ENCODE results near the gene PLCXD1.
"Not testable (repeated sequence)": the region's sequence is repeated elsewhere in the genome, so short reads cannot be mapped to it uniquely, and the experiment has no call there.

Gene PLCXD1

DNA sequence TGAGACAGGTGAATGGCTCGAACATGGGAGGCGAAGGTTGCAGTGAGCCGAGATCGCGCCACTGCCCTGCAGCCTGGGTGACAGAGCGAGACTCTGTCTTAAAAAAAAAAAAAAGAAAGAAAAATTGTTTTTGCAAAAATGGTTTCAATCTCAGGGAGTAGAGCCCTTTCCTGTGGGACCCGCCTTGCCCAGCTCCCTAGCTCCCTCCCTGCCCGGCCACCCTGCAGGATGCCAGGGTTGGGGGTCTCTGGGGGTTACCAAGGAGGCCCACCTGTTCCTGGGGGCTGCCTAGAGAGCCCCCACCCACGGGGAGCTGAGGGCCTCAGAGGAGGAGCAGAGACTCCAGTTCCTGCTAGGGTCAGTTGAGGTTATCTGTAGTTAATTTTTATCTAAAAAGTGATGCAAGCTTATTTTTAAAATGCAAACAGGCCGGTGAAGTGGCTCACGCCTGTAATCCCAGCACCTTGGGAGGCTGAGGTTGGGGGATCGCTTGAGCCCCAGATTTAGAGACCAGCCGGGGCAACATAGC is 18.7 kb upstream of the PLCXD1 start:
- no peak for DNase-seq

DNA sequence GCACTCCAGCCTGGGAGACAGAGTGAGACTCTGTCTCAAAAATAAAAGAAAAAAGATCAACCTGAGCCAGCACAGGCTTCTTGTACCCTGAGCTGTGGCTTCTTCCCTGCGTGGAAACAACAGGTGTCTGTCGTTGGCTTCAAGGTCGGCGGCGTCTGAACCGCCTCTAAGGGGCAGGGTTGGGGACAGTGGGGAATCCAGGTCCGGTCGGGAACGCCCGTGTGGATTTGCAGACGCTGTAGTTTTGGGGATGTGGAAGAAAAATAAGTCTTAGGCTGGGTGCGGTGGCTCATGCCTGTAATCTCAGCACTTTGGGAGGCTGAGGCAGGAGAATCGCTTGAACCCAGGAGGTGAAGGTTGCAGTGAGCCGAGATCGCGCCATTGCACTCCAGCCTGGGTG is 17.2 kb upstream of the PLCXD1 start:
- DNase-seq, result not testable (repeated sequence)

DNA sequence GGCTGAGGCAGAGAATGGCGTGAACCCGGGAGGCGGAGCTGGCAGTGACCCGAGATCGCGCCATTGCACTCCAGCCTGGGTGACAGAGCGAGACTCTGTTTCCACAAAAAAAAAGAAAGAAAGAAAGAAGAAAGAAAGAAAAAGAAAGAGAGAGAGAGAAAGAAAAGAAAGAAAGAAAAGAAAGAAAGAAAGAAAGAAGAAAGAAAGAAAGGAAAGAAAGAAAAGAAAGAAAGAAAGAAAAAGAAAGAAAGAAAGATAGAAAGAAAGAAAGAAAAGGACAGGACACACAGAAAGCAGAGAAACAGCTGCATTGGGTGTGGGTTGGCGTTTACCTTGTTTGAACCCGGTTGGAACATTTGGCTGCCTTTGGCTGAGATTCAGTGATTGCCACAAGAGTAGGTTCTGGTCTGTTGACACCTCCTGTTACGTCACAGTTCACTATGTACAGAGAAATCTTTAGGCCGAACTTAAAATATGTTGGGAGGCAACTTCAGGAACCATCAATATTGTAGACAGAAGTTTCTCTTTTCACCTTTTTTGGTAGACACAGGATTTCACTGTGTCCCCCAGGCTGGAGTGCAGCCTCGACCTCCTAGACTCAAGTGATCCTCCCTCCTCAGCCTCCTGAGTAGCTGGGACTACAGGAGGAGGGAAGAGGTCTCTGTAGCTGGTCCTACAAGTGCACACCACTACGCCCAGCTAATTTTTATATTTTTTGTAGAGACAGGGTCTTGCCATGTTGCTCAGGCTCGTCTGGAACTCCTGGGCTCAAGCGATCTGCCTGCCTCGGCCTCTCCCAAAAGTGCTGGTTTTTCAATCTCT is 16.3 kb upstream of the PLCXD1 start:
- no peak for DNase-seq

GRCh38 chrX:265502-265901 is 15.7 kb upstream of the PLCXD1 start:
- DNase-seq, result no peak

DNA sequence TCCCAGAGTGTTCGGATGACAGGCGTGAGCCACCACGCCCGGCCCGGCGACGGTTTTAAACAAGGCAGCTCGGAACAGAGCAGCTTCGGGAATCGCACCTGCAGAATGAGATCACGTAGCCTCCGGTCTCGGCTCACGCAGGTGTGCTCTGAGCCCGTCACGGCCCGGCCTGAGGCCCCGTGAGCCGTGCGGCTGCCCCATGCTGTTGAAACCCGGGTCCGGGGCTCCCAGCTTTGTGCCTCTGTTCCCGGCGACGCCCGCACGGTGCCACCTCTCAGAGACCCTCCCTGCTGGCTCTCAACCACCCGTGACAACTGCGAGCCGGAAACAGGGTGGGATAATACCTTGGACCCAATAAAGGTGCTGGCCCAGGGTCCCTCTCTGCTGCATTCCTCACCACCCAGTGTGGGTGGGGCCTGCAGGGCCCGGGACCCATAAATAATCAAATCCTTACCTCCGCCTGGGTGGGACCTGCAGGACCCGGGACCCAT is 13.4 kb upstream of the PLCXD1 start:
- no peak for DNase-seq

- no peak for DNase-seq
Measured at GRCh38 chrX:270848-271367, 10.3 kb upstream of the PLCXD1 start.

- DNase-seq, result no peak
Measured at GRCh38 chrX:274904-275475, 6.2 kb upstream of the PLCXD1 start.

DNA sequence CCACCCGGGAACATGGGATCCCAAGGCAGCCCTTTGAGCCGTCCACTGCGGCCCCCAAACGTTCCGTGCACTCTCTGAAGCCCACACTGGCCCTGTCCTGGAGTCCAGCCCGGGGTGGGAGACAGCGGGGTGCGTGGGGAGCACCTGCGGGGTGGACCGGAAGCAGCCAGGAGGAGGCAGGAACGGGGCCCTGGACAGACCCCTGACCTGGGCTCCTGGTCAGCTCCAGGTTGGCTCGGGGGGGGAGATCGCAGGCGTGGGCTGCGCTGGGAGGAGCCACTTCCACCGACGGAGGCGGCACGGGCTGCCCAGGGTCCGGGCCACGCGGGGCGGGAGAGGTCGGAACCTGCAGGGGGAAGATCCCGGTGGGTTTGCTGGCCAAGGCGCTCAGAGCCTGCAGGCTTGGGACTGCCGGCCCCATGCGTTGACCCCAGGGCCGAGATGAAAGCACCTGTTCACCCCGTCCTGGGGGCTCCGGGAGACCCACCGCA is 5.7 kb upstream of the PLCXD1 start:
- DNase-seq, result no peak

GRCh38 chrX:275967-276580 is 5.1 kb upstream of the PLCXD1 start:
- no peak for DNase-seq

GRCh38 chrX:276581-277201 is 4.5 kb upstream of the PLCXD1 start:
- no peak for DNase-seq

GRCh38 chrX:279757-280604 is 1.2 kb upstream of the PLCXD1 start:
- DNase-seq, result not testable (repeated sequence)

DNA sequence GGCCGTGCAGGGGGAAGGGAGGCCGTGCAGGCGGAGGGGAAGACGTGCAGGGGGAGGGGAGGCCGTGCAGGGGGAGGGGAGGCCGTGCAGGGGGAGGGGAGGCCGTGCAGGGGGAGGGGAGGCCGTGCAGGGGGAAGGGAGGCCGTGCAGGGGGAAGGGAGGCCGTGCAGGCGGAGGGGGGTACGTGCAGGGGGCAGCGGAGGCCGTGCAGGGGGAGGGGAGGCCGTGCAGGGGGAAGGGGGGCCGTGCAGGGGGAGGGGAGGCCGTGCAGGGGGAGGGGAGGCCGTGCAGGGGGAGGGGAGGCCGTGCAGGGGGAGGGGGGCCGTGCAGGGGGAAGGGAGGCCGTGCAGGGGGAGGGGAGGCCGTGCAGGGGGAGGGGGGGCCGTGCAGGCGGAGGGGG is 459 bp upstream of the PLCXD1 start:
- not testable (repeated sequence) for DNase-seq

- DNase-seq, result not testable (repeated sequence)
Measured at GRCh38 chrX:282000-282681, 960 bp downstream of the PLCXD1 start.

GRCh38 chrX:283115-283845 is 2.1 kb downstream of the PLCXD1 start:
- DNase-seq, result no peak

- no peak for DNase-seq
Measured at GRCh38 chrX:285076-285677, 4.0 kb downstream of the PLCXD1 start.

GRCh38 chrX:287670-288069 is 6.5 kb downstream of the PLCXD1 start:
- DNase-seq, result no peak

DNA sequence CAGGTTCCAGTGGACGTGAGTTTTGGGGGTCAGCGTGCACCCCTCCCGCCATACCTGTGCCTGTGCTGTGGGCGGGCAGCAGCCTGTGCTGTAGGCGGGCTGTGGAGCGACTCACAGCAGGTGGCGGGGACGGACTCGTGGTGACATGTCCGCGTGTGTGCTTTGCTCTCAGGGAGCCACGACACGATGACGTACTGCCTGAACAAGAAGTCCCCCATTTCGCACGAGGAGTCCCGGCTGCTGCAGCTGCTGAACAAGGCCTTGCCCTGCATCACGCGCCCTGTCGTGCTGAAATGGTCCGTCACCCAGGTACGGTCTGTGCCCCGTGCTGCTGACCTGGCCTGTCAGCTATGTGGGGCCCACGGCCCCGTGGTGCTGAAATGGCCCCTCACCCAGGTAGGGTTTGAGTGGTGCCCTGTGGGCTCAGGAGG is 7.4 kb downstream of the PLCXD1 start:
- no peak for DNase-seq

DNA sequence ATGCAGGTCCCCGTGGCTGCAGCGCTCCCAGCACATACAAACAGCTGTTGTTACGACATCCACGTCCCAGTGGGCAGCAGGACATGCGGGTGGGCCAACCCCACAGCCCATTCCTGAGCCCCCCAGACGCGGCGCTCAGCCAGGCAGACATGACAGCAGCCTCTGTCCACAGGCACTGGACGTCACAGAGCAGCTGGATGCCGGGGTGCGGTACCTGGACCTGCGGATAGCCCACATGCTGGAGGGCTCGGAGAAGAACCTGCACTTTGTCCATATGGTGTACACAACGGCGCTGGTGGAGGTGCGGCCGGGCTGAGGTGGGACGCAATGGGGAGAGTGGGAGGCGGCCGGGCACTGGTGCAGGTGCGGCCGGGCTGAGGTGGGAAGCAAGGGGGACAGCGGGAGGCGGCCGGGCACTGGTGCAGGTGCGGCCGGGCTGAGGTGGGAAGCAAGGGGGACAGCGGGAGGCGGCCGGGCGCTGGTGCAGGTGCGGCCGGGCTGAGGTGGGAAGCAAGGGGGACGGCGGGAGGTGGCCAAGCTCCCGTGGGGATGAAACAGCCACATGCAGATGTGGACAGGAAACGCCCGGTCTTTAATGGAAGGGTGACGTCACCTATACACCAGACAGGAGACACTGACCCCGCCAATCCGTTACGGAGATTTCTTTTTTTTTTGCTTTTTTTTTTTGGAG is 9.4 kb downstream of the PLCXD1 start:
- no peak for DNase-seq
